Posterior vena cava (tissue), 2 donors: ENCODE data around the gene PROZ. TPM values are rescaled to one million over a fixed set of nuclear protein-coding genes. Genes with fewer than 3 reads are reported as not detected.

Experiments used
- DNase-seq: peaks from one replicate; pipeline ENCODE4 v3.0.0-alpha.2; 2020; ENCODE audit warnings: low spot score
- intact Hi-C, 2 donors: fragments of 100-400 bp; cut with DNase I; formaldehyde crosslinking; loops; one replicate each; pipeline versions ENCODE4 v1.14.1 to v1.14.2; 2022 to 2023
- total RNA-seq, 2 donors: library from RNA; stranded (reverse); fragmentation: NEBNext Ultra II Directional; extraction: Animal tissue kit (Norgen Biotek cat#: 25700); gene quantifications; one replicate each; pipeline ENCODE4 v1.2.1, GENCODE V29; 2021
- donor health status: DM: yes; HTN: yes; CAD: no.
- donor health status: DM: yes; HTN: yes; CAD: no.

PROZ gene
- total RNA-seq, 2 donors from 2014 or later, result not detected

- DNase-seq, result no peak
- intact Hi-C loops, result no loop called here
Measured at GRCh38 chr13:113187883-113188665, 29.6 kb downstream of the PROZ start.

- no peak for DNase-seq
- intact Hi-C loops, result no loop called here
Measured at GRCh38 chr13:113190181-113190580, 31.7 kb downstream of the PROZ start.

GRCh38 chr13:113192279-113192678 is 33.8 kb downstream of the PROZ start:
- no peak for DNase-seq

GRCh38 chr13:113192902-113193301 is 34.5 kb downstream of the PROZ start:
- intact Hi-C loops, result no loop called here
- no peak for DNase-seq

More at GRCh38 chr13:113192279-113192678, 33.8 kb downstream of the PROZ start:
- intact Hi-C loops, result no loop called here

GRCh38 chr13:113195360-113195759 is 36.9 kb downstream of the PROZ start:
- DNase-seq, result no peak
- intact Hi-C loops, result no loop called here

GRCh38 chr13:113196970-113197737 is 38.7 kb downstream of the PROZ start:
- intact Hi-C loops, result no loop called here
- DNase-seq, result no peak

GRCh38 chr13:113201815-113202214 is 43.4 kb downstream of the PROZ start:
- no peak for DNase-seq
- intact Hi-C loops, result no loop called here

GRCh38 chr13:113202912-113203311 is 44.5 kb downstream of the PROZ start:
- intact Hi-C loops, result no loop called here

GRCh38 chr13:113203507-113204377 is 45.3 kb downstream of the PROZ start:
- intact Hi-C loops, result no loop called here
- no peak for DNase-seq

More at GRCh38 chr13:113202912-113203311, 44.5 kb downstream of the PROZ start:
- DNase-seq, result no peak

GRCh38 chr13:113204378-113204734 is 45.9 kb downstream of the PROZ start:
- intact Hi-C loops, result no loop called here
- DNase-seq, result no peak

- no peak for DNase-seq
- intact Hi-C loops, result no loop called here
Measured at GRCh38 chr13:113205428-113205931, 47.0 kb downstream of the PROZ start.

GRCh38 chr13:113207460-113207859 is 49.0 kb downstream of the PROZ start:
- intact Hi-C loops, result no loop called here
- no peak for DNase-seq

- intact Hi-C loops, result no loop called here
- peak; percentile 84 for DNase-seq
Measured at GRCh38 chr13:113207890-113208420, 49.5 kb downstream of the PROZ start.

GRCh38 chr13:113208421-113209335 is 50.2 kb downstream of the PROZ start, which contains the start of gene PCID2:
Gene PCID2, minus strand, starts transcription at chr13:113208669. Its CDS starts 35 bp downstream, at chr13:113208634.
- intact Hi-C loops, result no loop called here
- peak; percentile 97 for DNase-seq

- DNase-seq, result peak; percentile 93
- intact Hi-C loops, result no loop called here
Measured at GRCh38 chr13:113209336-113209758, 50.9 kb downstream of the PROZ start, which contains the start of gene CUL4A. Gene CUL4A, plus strand, starts transcription at chr13:113209613. Its CDS starts 15 bp downstream, at chr13:113209628.

GRCh38 chr13:113209759-113210421 is 51.4 kb downstream of the PROZ start:
- intact Hi-C loops, result no loop called here
- peak; percentile 87 for DNase-seq

- intact Hi-C loops, result no loop called here
- no peak for DNase-seq
Measured at GRCh38 chr13:113210833-113211232, 52.4 kb downstream of the PROZ start.
